IPS-20b (cell line): ENCODE measurements around the gene HDAC3.

Experiments used
- H3K27ac ChIP-seq: one replicate; pipeline ENCODE4 v1.5.1; 2013; ENCODE audit warnings: low read length
- H3K27me3 ChIP-seq: 2 replicates; pipeline ENCODE4 v1.6.1; 2013; ENCODE audit warnings: mild to moderate bottlenecking, low read length, inconsistent platforms; ENCODE audit not compliant: insufficient read depth
- H3K36me3 ChIP-seq: 2 replicates; pipeline ENCODE4 v1.6.1; 2013; ENCODE audit warnings: low read depth, mild to moderate bottlenecking, inconsistent platforms, low read length, moderate library complexity; ENCODE audit not compliant: insufficient read depth
- H3K4me1 ChIP-seq: 2 replicates; pipeline ENCODE4 v1.6.1; 2013; ENCODE audit warnings: mild to moderate bottlenecking, control low read depth, inconsistent platforms, low read length, moderate library complexity; ENCODE audit not compliant: insufficient read depth
- H3K4me3 ChIP-seq: 2 replicates; pipeline ENCODE4 v1.5.1; 2013; ENCODE audit warnings: mild to moderate bottlenecking, low read length, inconsistent platforms
- H3K9ac ChIP-seq: 2 replicates; pipeline ENCODE4 v1.6.1; 2013; ENCODE audit warnings: low read depth, mild to moderate bottlenecking, inconsistent platforms, low read length, moderate library complexity
- H3K9me3 ChIP-seq: 2 replicates; pipeline ENCODE4 v1.6.1; 2013; ENCODE audit warnings: mild to moderate bottlenecking, low read depth, low read length, inconsistent platforms; ENCODE audit not compliant: insufficient read depth

Gene HDAC3

DNA sequence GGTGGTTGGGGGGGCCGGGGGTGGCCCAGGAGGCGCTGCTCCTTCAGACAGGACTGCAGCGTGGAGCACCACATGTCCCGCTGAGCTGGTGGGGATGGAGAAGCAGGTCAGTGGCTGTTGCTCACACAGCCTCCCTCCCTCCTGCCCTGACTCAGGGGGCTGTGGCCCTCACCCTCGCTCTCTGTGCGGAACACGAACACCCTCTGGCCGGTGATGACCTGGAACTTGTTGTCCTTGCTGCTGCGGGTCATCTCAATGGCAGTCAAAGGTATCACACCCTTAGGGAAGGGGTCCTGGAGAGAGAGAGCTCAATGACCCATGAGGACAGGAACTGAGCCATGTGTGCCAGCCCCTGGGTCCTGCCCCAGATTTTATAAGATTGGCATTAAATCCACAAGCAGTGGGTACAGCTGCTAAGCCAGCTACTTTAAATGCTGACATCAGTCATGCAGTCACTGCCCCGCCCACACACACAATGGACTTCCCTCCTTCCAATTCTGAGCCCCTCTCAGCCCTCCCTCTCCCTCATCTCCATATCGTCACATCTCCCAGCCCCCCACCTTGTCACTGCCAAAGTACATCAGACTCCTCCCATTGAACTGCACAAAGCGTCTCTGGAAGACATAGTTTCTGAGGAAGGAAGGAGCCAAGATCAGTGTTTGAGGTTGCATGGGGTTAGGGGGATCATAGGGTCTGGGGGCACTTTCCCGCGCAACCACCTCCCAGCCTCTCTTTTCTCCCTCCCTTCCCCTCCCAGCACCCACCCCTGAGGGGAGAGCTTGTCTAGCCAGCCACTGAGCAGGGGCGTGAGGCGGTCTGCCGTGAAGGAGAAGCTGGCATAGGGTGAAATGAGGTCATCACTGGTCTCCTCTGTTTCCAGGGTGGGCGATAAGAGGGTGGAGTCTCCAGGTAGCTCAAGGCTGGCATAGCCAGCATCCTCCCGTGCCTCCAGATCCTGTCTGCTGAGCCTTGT lies 36.5 kb upstream of the HDAC3 start:
- peaks cover 62% of the 10 kb centered on the region for H3K36me3 ChIP-seq
- H3K4me3 ChIP-seq, result no peak overlapping the region; the same call in 1 of the 2 replicates
- H3K4me1 ChIP-seq, result peaks cover 6% of the 10 kb centered on the region; the same call in 1 of the 2 replicates
- H3K9me3 ChIP-seq, result no peaks in the 10 kb centered on the region
- H3K27ac ChIP-seq, result no peak overlapping the region
- H3K27me3 ChIP-seq, result no peaks in the 10 kb centered on the region
- peak overlapping the region; percentile 34; the same call in 1 of the 2 replicates for H3K9ac ChIP-seq

DNA sequence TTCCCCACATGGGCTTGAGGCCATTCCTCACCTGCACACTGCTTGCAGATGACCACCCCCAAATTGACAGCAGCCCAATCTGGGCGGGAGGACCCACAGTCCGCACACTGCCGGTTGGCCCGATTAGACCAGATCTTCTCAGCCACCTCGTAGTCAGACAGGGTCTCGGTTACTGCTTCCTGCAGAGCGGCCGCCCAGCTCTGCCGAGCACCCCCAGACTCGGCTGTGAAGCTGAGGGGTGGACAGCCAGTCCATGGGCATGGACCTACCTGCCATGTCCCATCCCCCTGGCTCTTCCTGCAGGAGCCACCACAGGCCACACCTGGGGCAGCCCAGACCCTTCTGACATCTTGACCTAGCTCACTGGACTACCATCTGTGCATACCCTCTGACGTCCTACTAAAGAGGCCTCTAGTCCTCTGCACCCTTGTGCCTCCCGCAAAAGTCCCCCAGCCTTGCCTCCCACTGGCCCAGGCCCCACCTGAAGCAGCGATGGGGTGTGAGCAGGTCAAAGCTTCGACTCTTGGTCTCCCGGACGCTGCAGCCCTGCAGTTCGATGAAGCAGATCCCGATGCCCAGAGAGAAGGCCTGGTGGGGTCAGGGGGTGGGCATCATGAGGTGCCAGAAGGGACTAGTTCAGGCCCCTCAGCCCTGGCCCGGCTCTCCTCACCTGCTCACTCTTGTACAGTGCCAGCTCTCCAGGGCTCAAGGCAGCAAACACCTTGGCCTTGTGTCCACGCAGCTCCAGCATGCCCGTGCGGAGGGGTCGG lies 35.6 kb upstream of the HDAC3 start:
- Histone ChIP-seq H3K9ac (no peak overlapping the region), H3K9me3 (no peaks in the 10 kb centered on the region), H3K36me3 (peaks cover 58% of the 10 kb centered on the region), H3K27ac (no peak overlapping the region), H3K4me3 (no peak overlapping the region), H3K4me1 (peaks cover 6% of the 10 kb centered on the region; the same call in 1 of the 2 replicates), H3K27me3 (no peaks in the 10 kb centered on the region)

DNA sequence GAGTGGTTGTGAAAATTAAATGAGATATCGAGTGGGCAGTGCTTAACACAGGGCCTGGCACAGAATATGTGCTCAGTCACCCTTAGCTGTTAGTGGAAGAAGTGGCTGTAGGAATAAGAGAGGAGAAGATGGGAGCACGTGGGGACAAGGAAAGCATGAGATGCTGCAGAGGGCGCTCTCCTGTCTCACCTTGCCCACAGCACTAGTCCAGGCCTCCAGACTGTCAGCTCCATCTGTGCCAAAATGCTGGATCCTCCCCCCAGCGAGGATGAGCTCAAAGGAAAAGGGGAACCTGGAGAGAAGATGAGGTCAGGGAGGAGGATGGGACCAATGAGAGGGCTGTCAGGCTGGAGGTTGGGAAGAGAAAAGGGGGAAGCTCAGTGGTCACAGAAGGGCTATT lies 32.9 kb upstream of the HDAC3 start:
- H3K9me3 ChIP-seq, result no peaks in the 10 kb centered on the region
- no peak overlapping the region for H3K27ac ChIP-seq
- H3K4me3 ChIP-seq, result no peak overlapping the region
- H3K36me3 ChIP-seq, result peaks cover 54% of the 10 kb centered on the region
- no peaks in the 10 kb centered on the region for H3K27me3 ChIP-seq
- peaks cover 5% of the 10 kb centered on the region; the same call in 1 of the 2 replicates for H3K4me1 ChIP-seq
- no peak overlapping the region for H3K9ac ChIP-seq

DNA sequence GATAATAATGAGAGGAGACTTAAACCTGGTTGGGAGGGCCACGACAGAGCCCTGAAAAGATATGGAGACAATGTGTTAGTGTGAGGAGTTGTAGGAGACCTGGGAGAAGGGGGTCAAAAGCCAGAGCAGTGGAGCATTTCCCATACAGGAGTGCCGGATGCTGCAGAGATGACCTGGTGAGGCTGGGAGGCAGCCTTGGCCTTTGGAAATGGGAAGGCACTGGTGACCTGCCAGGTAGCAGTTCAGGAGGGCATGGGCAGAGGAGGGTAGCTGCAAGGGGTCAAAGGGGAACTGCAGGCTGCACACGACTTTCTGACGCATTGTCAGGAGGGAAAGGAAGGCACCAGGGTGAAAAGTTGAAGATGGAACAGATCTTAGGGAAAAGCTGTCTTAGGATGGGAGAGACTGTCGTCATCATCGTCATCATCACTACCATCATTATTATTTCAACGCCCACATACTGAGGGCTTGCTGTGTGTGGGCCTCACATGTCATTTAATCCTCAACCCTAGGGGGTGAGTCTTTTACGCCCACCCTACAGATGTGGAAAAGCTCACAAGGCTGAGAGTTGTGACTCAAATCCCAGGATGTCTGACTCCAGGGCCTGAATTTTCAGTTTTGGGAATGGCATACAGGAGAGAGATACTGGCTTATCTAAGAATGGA lies 32.1 kb upstream of the HDAC3 start:
- Histone ChIP-seq H3K4me3 (no peak overlapping the region), H3K27me3 (no peaks in the 10 kb centered on the region), H3K9ac (no peak overlapping the region), H3K9me3 (no peaks in the 10 kb centered on the region), H3K36me3 (peaks cover 62% of the 10 kb centered on the region), H3K27ac (no peak overlapping the region), H3K4me1 (no peaks in the 10 kb centered on the region)

DNA sequence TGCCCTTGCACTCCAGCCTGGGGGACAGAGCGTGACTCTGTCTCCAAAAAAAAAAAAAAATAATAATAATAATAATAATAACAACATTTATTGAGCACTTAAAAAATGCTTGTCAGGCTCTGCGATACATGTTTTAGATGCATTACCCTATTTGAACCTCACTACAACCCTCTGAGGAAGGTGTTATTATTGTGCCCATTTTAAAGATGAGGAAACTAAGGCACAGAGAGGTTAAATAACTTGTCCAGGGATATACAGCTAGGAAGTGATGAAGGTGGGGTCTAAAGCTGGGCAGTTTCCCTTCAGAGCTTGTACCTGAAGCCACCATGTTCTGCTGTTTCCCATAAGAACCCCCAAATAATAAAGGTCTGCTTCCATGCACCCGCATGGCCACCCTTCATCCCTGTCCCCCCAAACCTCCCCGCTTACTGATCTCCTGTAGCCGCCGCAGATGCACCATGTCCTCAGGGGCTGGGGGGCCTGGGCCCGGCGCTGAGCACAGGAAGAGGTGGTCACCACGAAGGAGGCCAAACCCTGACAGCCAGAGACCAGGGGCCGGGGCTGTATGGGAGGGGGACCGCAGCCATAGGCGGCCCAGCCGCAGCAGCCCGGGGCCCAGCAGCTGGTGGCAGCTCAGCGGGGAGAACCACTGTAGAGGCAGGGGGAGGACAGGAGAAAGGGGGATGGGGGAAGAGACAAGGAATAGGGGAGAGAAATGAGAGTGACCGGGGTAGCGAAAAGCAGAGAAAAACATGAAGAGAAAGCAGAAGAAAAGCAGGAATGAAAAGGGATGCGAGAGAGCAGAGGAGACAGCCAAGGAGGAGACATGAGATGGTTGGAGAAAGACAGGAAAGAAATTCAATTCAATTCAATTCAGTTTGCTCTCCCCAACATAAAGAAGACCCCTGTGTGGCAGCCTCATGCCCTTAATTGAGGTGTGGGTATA lies 29.6 kb upstream of the HDAC3 start:
- Histone ChIP-seq H3K36me3 (peaks cover 68% of the 10 kb centered on the region), H3K4me3 (no peak overlapping the region), H3K27me3 (no peaks in the 10 kb centered on the region), H3K27ac (no peak overlapping the region), H3K9me3 (no peaks in the 10 kb centered on the region), H3K4me1 (no peaks in the 10 kb centered on the region), H3K9ac (no peak overlapping the region)

DNA sequence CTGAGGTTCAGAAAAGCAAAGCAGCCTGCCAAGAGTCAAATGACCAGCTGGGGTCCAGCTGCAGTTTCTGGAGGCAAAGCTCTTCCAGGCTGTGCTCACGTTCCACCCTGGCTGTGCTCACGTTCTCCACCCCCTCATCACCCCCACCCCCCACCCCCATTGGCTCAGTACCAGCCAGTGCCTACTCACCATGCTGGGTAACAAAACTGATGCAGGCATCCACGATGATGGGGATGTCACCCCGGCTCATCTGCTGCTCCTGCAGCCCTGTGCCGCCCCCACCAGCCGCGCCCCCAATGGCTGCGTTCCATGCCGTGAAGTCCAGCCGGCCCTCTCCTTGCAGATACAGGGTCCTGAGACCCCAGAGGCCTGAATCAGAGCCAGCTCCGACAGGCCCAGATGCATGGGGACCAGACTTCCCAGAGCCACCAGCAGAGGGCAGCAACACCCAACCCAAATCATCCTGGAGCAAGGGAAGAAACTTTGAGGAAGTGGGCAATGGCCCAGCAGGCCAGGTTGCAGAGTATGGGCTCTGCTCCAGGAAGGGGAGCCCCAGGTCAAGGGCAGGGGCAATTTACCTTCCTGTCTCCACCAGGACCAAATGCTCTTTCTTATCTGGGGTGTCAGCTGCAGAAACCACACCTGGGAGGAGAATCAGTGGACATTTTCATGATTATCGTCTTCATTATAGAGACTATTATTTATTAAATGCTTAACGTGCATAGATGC lies 28.2 kb upstream of the HDAC3 start:
- Histone ChIP-seq H3K9ac (no peak overlapping the region), H3K27ac (no peak overlapping the region), H3K36me3 (peaks cover 60% of the 10 kb centered on the region), H3K4me3 (no peak overlapping the region), H3K9me3 (no peaks in the 10 kb centered on the region), H3K27me3 (no peaks in the 10 kb centered on the region), H3K4me1 (no peaks in the 10 kb centered on the region)

DNA sequence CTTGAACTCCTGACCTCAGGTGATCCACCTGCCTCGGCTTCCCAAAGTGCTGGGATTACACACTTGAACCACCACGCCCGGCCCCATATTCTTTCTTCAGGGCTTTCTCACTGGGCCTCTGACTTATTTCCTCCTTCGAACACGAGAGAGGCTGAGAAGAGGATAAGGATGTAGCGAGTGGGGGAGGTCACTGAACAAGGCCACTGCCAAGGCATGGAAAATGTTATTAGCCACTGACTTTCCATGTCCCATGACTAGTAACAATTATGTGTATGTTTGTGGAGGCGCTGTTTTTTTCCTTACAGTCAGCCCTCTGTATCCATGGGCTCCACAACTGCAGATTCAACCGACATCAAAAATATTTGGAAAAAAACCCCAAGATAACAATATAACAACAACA lies 26.9 kb upstream of the HDAC3 start:
- H3K9me3 ChIP-seq, result no peaks in the 10 kb centered on the region
- no peaks in the 10 kb centered on the region for H3K4me1 ChIP-seq
- no peak overlapping the region for H3K27ac ChIP-seq
- H3K27me3 ChIP-seq, result no peaks in the 10 kb centered on the region
- H3K9ac ChIP-seq, result no peak overlapping the region
- H3K36me3 ChIP-seq, result peaks cover 59% of the 10 kb centered on the region
- H3K4me3 ChIP-seq, result no peak overlapping the region

DNA sequence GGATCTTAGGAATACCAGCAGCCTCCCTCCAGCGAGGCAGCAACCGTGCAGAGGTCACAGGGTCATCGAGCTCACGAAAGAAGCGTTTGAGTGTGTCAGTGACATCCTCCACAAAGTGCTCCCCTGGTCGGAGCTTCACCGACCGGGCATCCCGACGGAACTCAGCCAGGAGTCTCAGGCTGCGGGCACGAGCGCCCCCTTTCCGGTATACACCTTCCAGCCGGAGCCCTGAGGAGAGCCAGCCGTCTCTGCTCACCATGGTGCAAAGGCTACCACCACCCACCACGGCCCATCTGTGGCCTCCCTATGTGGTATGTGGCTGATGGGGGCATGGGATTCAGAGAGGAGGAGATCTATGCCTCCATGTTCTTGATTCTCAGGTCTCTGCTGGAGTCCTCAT lies 25.4 kb upstream of the HDAC3 start:
- Histone ChIP-seq H3K4me3 (no peak overlapping the region), H3K4me1 (no peaks in the 10 kb centered on the region), H3K9me3 (no peaks in the 10 kb centered on the region), H3K36me3 (peaks cover 69% of the 10 kb centered on the region), H3K9ac (no peak overlapping the region), H3K27ac (no peak overlapping the region), H3K27me3 (no peaks in the 10 kb centered on the region)

DNA sequence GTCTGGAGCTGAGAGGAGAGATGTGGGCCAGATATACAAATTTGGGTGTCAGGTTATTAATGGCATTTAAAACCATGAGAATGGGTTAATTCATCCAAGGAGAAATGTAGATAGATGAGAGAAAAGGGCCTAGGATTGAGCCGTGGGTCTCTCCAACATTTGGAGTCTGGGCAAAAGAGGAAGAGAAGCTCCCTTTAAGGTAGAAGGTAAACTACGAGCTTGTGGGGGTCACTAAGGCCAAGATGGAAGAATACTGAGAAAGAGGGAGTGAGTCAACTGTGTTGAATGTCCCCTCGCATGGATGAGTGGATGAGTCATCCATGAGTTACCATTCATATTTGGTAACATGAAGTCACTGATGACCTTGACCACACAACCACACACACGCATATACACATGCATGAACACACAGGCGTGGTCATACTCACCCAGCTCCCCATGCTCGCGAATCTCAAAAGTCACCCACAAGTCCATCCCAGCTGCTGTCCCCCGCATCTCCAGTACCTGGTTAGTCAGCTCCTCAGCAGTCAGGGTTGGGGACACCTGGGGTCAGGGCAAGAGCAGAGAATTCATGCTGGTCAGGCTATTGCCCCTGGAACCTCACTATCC lies 21.4 kb upstream of the HDAC3 start:
- H3K9me3 ChIP-seq, result no peaks in the 10 kb centered on the region
- no peak overlapping the region for H3K4me3 ChIP-seq
- H3K9ac ChIP-seq, result no peak overlapping the region
- H3K36me3 ChIP-seq, result peaks cover 86% of the 10 kb centered on the region
- H3K4me1 ChIP-seq, result no peaks in the 10 kb centered on the region
- no peak overlapping the region for H3K27ac ChIP-seq
- no peaks in the 10 kb centered on the region for H3K27me3 ChIP-seq

DNA sequence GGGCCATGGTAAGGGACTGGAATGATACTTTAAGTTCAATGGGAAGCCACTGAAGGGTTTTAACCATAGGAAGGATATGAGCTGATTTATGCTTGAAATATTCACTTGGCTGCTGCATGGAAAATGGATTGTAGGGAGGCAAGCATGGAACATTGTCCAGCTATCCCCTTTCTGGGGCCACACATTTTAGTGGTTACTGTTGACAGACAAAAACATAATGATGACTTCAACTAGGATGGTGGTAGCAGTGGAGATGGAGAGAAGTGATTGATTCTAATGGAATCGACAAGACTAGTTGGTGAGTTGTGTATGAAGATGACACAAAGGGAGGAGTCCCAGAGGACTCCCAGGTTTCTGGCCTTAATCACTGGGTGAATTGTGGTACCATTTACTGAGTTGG lies 20.8 kb upstream of the HDAC3 start:
- no peak overlapping the region for H3K27ac ChIP-seq
- no peaks in the 10 kb centered on the region for H3K27me3 ChIP-seq
- no peak overlapping the region for H3K4me3 ChIP-seq

More for the DNA sequence above, 20.8 kb upstream of the HDAC3 start:
- Histone ChIP-seq H3K9ac (no peak overlapping the region), H3K9me3 (no peaks in the 10 kb centered on the region), H3K36me3 (peaks cover 79% of the 10 kb centered on the region), H3K4me1 (no peaks in the 10 kb centered on the region)
